NOMO-1 treated with dmso at 0.1 percent for 144 hours (cell line): Measurements from ENCODE around the gene KCNJ4.
"Not testable (repeated sequence)": the region's sequence is repeated elsewhere in the genome, so short reads cannot be mapped to it uniquely, and the experiment has no call there.

Source experiments
- DNase-seq: peaks from one replicate; lab custom pipeline; 2025; ENCODE audit not compliant: unreplicated experiment; lab: John Stamatoyannopoulos, UW

KCNJ4 gene

DNA sequence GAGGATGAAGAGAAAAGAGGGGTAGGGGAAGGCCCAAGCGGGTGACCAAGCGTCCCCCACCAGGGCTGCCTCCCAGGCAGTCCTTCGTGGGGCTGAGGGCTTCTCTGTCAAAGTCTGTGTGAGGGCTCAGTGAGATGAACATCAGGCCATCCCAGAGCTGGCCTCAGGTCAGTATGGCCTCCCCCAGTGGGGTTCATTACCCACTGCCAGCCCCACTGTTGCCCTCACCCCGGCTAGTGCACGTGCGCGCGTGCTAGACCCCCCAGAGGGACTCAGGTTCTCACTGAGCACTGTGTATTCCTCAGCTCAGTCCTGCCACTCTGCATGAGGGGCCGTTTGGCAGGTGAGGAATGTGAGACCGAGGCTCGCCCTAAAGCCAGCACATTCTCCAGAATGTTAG, 16.2 kb upstream of the KCNJ4 start:
- no peak for DNase-seq

GRCh38 chr22:38470179-38470578, 15.2 kb upstream of the KCNJ4 start:
- DNase-seq = not testable (repeated sequence)

- DNase-seq = no peak
These were observed 14.3 kb upstream of the KCNJ4 start for GRCh38 chr22:38469306-38469781.

DNA sequence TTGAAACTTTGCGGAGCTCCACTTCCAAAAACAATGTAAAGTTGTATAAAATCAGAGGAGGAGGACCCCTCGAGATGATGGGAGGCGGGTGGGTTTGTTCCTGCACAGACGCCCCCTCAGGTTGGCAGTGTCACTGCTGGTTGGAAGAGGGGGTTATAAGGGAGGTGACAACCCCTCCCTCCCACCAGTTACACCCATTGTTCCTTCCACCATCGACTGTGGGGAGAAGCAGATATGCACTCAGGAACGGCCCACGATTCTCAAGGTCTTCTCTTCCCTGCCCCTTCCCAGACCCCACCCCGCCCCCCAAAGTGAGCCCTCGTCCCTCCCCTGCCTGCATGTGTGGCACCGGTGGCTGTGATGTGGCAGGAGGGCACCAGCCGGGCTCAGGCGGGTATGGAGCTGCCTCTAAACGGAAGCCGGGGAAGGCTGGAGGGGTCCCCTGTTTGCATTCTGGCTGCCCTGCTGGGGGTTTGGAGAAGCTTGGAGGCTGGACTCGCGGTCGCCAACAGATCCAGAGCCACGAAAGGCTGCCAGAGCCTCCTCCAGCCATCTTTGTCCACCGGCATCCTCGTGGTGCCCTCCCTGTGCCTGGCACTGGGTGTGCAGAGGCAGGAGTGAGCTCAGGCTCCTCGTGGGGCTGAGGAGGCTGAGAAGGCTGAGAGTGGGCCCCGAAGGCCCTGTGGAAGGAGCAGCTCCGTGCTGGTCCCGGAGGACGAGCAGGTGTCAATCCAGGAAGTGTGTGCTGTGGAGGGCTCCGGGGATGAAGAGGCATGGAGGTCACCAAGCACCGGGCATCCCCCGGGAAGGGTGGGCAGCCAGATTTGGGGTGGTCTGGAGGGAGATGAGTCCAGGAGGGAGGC, 13.7 kb upstream of the KCNJ4 start:
- DNase-seq = no peak

GRCh38 chr22:38467904-38468442, 13.0 kb upstream of the KCNJ4 start, which contains the start of gene KDELR3:
Gene KDELR3, plus strand, starts transcription at chr22:38468096. Its CDS starts 138 bp downstream, at chr22:38468234.
- no peak for DNase-seq

GRCh38 chr22:38467438-38467903, 12.5 kb upstream of the KCNJ4 start:
- no peak for DNase-seq

GRCh38 chr22:38465673-38466490, 10.9 kb upstream of the KCNJ4 start:
- no peak for DNase-seq

DNA sequence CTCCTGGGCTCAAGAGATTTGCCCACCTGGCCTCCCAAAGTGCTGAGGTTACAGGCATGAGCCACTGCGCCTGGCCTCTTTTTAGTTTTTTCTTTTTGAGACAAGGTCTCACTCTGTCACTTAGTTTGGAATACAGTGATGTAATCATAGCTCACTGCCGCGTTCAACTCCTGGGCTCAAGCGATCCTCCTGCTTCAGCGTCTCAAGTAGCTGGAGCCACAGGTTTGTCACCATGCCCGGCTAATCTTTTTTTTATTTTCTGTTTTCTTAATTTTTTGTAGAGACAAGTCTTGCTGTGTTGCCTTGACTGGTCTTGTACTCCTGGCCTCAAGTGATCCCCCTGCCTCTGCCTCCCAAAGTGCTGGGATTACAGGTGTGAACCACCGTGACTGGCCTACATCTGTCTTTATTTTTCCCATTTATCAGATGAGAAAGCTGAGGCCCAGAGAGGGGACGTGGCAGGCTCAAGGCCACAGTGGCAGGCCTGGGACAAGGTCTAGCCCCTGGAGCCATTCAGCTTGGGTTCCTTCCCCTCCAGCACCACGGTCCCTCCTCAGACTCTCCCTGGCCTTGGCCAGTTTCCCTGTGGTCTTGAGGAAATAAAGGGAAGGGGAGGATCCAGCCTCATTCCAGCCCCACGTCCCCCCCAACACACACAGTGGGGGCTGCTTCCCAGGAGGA, 10.1 kb upstream of the KCNJ4 start:
- no peak for DNase-seq

DNA sequence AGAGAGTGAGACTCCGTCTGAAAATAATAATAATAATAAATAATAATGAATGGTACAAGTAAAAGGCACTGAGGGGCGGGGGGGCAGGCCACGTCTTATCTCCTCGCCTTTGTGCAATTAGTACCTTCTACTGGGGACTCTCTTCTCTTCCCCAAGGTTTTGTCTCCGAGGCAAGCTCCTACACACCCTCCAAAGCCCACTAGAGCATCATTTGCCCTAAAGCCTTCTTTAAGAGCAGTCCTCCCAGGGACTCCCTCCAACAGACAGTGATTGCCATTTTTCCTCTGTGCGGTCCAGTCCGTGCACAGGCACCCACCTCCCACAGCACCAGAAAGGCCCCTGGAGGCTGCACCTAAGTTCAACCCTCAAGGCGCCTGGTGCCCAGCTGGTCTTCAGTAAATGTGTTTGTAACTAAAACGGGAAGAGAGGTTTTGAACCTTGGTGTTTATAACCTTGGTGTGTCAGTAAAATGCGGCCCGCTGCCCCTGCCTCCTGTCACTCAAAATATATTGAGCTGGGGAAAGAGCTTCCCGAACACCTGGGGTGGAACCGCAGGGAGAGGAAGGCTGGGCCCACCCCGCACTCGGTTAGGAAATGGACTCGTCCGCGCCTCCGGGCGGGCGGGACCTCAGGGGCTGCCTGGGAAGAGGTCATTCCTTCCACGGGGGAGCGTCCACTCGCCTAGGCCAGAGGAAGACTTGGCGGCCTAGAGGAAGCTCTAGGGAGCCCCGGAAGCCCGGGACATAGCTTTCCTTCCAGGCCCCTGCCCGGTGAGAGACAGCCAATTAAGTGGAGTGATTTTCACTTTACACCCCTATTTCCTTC, 8.2 kb upstream of the KCNJ4 start:
- no peak for DNase-seq

DNA sequence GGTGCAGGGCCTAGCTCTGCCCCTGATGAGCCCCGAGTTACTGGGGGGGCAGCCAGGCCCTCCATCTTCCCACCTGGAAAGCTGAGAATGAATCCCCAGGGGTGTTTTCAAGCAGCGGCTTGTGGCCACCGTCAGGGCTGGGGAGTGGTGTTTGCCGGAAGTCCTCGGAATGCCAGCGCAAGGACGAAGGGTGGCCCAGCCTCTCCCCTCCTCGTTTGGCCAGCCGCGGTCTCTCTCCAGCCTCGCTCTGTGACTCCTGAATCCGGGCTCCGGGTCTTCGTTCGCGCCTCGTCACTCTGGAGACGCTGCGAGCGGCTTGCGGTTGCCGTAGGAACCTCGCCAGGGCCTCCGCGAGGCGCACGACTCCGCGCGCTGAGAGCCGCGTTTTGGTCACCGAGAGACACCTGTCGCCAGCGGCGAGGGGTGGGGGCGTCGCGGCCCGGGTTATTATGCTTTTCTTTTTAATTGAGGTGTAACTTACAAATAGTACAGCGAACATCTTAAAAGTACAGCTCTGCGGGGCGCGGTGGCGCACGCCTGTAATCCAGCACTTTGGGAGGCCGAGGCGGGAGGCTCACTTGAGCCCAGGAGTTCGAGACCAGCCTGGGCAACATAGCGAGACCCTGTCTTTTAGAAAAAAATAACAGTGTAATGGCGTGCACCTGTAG, 6.5 kb upstream of the KCNJ4 start:
- peak; percentile 52 for DNase-seq

DNA sequence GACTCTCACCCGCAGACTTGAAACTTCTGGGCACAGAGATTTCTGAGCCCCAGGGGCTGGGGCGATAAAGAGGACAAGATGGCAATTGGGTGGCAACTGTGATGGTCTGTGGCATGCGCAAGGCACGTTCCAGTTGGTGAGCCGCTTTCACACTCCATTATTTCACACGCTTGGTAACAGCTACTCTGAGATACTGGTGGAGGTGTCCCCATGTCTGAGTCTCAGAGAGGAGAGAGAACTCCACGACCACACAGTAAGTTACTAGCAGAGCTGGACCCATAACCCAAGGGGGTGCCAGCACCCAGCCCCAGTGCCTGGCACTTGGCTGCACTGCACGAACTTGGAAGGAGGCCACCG, 6.0 kb upstream of the KCNJ4 start:
- DNase-seq = no peak

DNA sequence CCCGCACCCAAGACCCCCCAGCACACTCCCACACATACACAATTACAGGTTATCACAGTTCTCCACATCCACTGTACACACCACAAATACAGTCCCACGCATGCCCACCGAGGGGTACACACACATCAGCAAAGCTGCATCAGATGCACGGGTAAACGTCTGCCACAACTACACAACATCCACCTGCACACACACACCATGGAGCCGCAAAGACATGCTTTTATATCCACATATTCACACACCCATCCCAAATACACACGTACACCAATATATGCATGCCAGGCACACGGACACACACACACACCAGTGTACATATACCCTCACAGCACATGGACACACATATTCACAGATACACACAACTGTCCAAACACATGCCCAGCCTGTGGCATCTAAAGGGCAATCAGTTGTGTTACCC, 5.4 kb upstream of the KCNJ4 start:
- no peak for DNase-seq

GRCh38 chr22:38456841-38457699, 2.1 kb upstream of the KCNJ4 start:
- no peak for DNase-seq

GRCh38 chr22:38456272-38456835, 1.4 kb upstream of the KCNJ4 start:
- no peak for DNase-seq

GRCh38 chr22:38455530-38456271, 702 bp upstream of the KCNJ4 start:
- DNase-seq = no peak

GRCh38 chr22:38454353-38455075, 485 bp downstream of the KCNJ4 start:
- no peak for DNase-seq

GRCh38 chr22:38453996-38454352, 1.0 kb downstream of the KCNJ4 start:
- peak; percentile 36 for DNase-seq
